ENCODE measurements around the gene MYH11.
A peak's percentile ranks its signal among the peaks of the same experiment; 100 is the strongest.
"Not testable (repeated sequence)": the region's sequence is repeated elsewhere in the genome, so short reads cannot be mapped to it uniquely, and the experiment has no call there.

Gene MYH11

DNA sequence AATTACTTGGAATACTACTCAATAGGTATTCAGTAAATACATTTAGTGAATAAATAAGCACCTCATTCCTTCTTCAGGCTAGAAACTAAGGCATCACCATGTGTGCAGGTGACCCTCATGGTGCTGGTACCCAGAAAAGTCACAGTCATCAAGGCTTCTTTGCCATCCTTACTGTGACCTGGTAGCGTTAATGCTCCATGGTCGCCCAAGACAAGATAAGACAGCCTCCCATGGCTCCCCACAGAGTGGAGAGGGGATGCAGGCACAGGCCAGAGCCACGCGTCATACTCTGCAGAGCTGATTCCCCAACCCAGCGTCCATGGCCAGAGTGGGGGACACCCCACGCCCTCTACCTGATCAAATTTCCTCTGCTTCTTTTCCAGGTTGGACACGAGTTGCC lies 133.0 kb downstream of the MYH11 start:
- no peak for DNase-seq (ENCODE audit: low read depth in 1 of 2, low spot score in 1 of 2)

- no peak for DNase-seq (ENCODE audit: low read depth in 1 of 2, low spot score in 1 of 2)
These were observed 135.8 kb downstream of the MYH11 start for GRCh38 chr16:15721018-15721417.

DNA sequence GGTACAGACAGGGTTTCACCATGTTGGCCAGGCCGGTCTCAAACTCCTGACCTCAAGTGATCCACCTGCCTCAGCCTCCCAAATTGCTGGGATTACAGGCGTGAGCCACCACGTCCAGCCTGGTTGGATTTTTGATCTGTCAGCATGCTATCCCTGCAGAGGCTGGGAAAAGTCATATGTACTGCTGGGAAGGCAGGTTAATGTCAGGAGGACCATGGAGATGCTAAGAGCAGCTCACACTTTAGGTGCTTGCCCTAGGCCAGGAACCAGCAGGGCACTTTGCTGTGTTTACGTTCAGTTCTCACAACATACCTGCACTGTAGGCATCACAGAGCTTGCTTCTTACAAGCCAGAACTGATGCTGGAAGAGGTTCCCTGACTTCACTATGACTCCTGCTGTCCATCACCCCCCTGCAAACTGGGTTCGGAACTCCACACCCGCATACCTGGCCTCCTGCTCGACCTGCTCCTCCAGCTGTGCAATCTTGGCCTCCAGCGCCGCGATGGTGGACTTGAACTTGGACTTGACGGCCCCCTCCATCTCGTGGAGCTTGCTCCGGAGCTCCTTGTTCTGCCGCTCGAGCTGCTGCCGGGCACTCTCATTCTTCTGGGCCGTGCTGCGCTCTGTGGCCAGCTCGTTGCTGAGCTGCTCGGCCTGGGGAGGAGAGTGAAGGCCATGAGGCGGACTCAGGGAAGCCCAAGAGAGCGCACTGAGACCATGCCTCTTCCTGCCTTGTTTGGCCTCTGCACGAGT lies 140.0 kb downstream of the MYH11 start:
- DNase-seq (ENCODE audit: low read depth in 1 of 2, low spot score in 1 of 2): no peak

GRCh38 chr16:15715221-15715620 lies 141.6 kb downstream of the MYH11 start:
- DNase-seq (ENCODE audit: low read depth in 1 of 2, low spot score in 1 of 2): no peak

GRCh38 chr16:15714393-15715172 lies 142.2 kb downstream of the MYH11 start:
- no peak for DNase-seq (ENCODE audit: low read depth in 1 of 2, low spot score in 1 of 2)

- no peak for DNase-seq (ENCODE audit: low read depth in 1 of 2, low spot score in 1 of 2)
These were observed 147.8 kb downstream of the MYH11 start for GRCh38 chr16:15708997-15709396.

GRCh38 chr16:15708096-15708495 lies 148.7 kb downstream of the MYH11 start:
- no peak for DNase-seq (ENCODE audit: low read depth in 1 of 2, low spot score in 1 of 2)

GRCh38 chr16:15707332-15707731 lies 149.5 kb downstream of the MYH11 start:
- no peak for DNase-seq (ENCODE audit: low read depth in 1 of 2, low spot score in 1 of 2)

GRCh38 chr16:15705064-15705565 lies 151.7 kb downstream of the MYH11 start:
- DNase-seq (ENCODE audit: low read depth in 1 of 2, low spot score in 1 of 2): no peak

DNA sequence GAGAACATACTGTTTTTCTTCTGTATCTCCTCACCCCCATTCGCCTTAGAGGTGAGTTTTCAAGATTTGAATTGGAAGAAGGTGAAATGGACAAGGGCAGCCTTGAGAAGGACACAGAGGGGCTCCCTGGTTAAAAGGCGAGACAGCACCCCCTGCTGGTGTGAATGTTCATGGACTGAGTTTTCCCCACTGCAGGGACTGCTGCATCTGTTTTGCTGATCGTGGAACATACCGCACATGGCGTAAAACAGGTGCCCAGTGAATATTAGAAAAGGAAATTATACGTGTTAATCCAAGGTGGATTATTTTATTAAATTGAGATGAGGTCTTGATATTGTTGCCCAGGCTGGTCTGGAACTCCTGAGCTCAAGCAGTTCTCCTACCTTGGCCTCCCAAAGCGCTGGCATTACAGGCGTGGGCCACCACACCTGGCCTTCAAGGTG lies 152.3 kb downstream of the MYH11 start:
- peak; percentile 48 to 61 for DNase-seq (ENCODE audit: low read depth in 1 of 2, low spot score in 1 of 2)

DNA sequence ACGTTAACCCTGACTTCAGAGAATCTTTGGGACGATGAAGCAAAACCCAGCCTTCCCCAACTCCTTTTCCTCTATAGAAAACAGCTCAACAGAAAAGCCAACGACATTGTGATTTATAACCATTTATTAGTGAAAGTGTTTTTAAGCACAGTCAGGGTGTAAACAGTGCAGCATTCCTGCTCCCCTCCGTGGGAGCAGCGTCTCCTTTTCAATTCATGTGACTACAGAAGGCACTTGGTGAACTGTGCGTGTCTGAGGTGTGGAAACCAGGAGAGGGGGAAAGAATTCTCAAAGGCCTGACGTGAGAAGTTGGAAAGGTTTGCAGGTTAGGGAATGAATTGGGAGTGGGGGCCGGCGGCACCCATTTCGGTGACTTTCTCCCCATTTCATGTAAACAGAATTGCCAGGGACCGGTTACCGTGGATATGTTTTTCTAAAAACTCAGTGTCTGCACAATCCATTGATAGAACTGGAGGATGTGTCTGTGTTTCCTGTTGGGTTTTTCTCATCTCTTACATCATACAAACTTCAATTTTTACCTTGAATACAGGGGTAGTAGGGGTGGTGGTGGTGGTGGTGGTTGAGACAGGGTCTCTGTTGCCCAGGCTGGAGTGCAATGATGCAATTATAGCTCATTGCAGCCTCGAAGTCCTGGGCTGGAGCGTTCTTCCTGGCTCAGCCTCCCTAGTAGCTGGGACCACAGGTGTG lies 153.6 kb downstream of the MYH11 start:
- no peak for DNase-seq (ENCODE audit: low read depth in 1 of 2, low spot score in 1 of 2)

GRCh38 chr16:15701975-15702970 lies 154.6 kb downstream of the MYH11 start:
- DNase-seq (ENCODE audit: low read depth in 1 of 2, low spot score in 1 of 2): no peak

DNA sequence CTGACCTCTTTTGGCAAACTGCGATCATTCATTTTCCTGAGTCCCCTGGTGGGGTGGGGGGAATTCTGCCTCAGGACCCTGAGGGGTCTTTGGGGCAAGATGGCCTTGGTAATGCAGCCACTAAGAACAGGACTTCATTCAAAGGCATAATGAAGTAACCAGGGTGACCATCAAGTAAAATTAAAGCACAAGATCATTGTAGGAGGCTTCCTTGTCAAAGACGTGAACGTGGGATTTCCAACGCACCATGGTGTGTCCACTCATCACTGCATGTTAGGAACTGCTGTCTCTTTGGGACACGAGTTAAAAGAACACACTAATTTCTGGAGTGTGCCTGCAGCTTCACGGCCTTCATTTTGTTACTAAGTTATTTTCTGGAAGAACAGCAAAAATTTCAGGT lies 155.5 kb downstream of the MYH11 start:
- no peak for DNase-seq (ENCODE audit: low read depth in 1 of 2, low spot score in 1 of 2)

DNA sequence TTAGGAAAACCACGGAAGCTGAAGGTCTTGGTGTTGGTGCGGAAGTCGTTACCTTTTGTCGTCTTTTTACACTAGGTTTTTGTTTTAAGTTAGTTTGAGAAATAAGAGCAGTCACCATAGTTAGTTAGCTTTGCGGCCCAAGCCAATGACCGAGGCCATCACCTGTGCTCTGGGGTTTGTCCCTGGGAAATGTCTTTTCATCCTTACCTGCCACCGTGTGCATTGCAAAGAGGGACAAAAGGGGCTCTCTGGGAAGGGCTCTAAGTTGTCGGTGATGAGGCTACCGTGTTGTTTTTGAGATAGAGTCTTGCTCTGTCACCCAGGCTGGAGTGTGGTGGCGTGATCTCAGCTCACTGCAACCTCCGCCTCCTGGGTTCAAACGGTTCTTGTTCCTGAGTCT lies 157.0 kb downstream of the MYH11 start:
- no peak for DNase-seq (ENCODE audit: low read depth in 1 of 2, low spot score in 1 of 2)

DNA sequence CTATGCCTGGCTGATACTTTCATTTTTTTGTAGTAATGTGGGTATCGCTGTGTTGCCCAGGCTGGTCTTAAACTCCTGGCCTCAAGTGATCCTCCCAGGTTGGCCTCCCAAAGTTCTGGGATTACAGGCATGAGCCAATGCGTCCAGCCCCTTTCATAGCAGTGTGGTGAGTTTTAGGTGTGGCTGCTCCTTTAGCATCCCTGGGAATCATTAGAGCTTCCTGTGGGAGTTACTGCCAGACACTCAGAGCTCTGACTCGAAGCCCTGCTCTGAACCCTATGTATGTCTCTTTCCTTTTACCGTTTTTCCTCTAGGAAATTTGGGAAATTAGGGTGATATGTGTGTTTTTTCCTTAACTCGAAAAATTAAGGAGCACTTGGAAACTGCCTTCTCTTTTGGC lies 162.3 kb downstream of the MYH11 start:
- DNase-seq (ENCODE audit: low read depth in 1 of 2, low spot score in 1 of 2): no peak

DNA sequence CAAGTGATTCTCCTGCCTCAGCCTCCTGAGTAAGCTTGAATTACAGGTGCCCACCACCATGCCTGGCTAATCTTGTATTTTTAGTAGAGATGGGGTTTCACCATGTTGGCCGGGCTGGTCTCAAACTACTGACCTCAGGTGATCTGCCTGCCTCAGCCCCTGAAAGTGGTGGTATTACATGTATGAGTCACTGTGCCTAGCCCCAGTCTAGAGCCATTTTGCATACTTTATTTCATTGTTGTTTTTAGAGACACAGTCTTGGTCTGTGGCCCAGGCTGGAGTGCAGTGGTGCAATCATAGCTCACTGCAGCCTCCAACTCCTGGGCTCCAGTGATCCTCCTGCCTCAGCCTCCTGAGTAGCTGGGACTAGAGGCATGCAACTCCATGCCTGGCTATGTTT lies 164.3 kb downstream of the MYH11 start:
- DNase-seq (ENCODE audit: low read depth in 1 of 2, low spot score in 1 of 2): not testable (repeated sequence)

DNA sequence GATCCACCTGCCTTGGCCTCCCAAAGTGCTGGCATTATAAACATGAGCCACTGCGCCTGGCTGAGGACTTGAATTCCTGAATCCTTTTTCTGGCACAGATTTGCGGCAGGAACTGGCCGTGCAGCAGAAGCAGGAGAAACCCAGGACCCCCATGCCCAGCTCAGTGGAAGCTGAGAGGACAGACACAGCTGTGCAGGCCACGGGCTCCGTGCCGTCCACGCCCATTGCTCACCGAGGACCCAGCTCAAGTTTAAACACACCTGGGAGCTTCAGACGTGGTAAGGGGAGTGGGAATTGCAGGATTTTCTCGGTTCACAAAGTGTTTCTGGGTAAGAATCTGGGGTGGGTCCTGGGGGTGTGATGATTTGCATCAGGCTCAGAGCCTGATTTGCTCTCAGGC lies 165.8 kb downstream of the MYH11 start:
- DNase-seq (ENCODE audit: low read depth in 1 of 2, low spot score in 1 of 2): no peak

DNA sequence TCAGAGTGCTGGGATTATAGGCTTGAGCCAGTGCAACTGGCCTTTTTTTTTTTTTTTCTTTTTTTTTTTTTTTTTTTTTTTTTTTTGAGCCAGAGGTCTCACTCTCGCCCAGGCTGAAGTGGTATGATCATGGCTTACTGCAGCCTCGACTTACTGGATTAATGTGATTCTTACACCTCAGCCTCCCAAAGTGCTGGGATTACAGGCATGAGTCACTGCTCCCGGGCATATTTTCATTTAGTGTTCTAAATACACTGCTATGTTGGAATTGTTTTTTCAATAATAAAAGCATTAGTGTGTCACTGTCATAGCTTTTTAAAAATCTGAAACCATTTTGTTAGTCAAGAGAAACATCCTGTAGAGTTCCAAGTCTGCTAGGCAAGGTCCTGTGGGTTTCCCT lies 166.5 kb downstream of the MYH11 start:
- DNase-seq (ENCODE audit: low read depth in 1 of 2, low spot score in 1 of 2): no peak

DNA sequence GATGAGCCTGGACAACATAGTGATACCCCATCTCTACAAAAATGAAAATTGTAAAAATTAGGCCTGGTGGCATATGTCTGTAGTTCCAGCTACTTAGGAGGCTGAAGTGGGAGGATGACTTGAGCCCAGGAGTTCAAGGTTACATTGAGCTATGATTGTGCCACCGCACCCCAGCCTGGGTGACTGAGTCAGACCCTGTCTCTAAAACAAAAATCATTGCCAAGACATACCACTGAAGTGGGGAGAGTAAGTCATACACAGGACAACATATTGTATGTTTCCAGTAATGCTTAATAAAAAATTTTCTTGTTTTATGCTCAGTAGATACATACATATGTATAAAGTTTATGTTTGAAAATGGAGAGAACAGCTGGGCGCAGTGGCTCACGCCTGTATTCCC lies 167.5 kb downstream of the MYH11 start:
- no peak for DNase-seq (ENCODE audit: low read depth in 1 of 2, low spot score in 1 of 2)

DNA sequence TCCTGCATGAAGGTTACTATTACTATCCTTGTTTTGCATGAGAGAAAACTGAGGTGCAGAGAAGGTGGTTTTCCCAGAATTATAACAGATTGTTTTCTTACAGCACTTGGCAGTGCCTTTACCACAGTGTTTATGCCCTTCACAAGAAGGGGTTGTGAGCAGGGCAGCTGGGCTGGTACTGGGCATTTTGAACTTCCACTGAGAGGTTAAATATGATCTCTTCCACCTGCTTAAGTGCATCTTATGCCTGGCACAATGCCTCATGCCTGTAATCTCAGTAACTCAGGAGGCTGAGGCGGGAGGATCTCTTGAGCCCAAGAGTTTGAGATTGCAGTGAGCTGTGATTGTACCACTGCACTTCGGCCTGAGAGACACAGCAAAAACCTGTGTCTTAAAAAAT lies 170.5 kb downstream of the MYH11 start:
- DNase-seq (ENCODE audit: low read depth in 1 of 2, low spot score in 1 of 2): no peak
